Right lobe of liver (tissue), 6 donors: ENCODE results near the gene WDR93. TPM values are rescaled to one million over a fixed set of nuclear protein-coding genes. Genes with fewer than 3 reads are reported as not detected.

ENCODE experiments used
- ATAC-seq, 4 donors: fragments of 200-7000 bp; cut with Tn5 transposase; one replicate each; pipeline ENCODE4 v1.9.1; 2020; ENCODE audit warnings: mild to moderate bottlenecking in 4 of 4, moderate library complexity in 4 of 4
- DNase-seq, 3 donors: peaks; one replicate each; pipeline ENCODE4 v3.0.0-alpha.2; 2020
- H3K27ac ChIP-seq, 3 donors: fragments of 200-600 bp; one replicate each; pipeline ENCODE4 v1.8.0; 2022
- H3K27me3 ChIP-seq, 2 donors: fragments of 200-600 bp; one replicate each; pipeline ENCODE4 v1.8.0; 2022
- H3K36me3 ChIP-seq, 4 donors: fragments of 200-600 bp; sonication (generic) in 1 of 4; one replicate each; pipeline versions ENCODE4 v1.5.1 to v1.8.0; 2017 to 2022; ENCODE audit warnings: control low read depth in 1 of 4
- H3K4me1 ChIP-seq, 4 donors: fragments of 200-600 bp; sonication (generic) in 1 of 4; one replicate each; pipeline versions ENCODE4 v1.5.1 to v1.8.0; 2017 to 2022; ENCODE audit warnings: control low read depth in 1 of 4
- H3K4me3 ChIP-seq, 3 donors: fragments of 200-600 bp; one replicate each; pipeline ENCODE4 v1.8.0; 2022
- H3K9me3 ChIP-seq, 4 donors: fragments of 200-600 bp; sonication (generic) in 1 of 4; one replicate each; pipeline versions ENCODE4 v1.5.1 to v1.8.0; 2017 to 2022; ENCODE audit warnings: control low read depth in 1 of 4
- CTCF ChIP-seq, 4 donors: fragments of 200-600 bp in 3 of 4; fragments of 450-650 bp in 1 of 4; IDR thresholded peaks; one replicate each; pipeline versions ENCODE4 v1.5.1 to v1.8.0; 2016 to 2022; ENCODE audit warnings: antibody characterized with exemption in 4 of 4, mild to moderate bottlenecking in 2 of 4
- POLR2A ChIP-seq: fragments of 450-650 bp; IDR thresholded peaks from one replicate; pipeline ENCODE4 v1.6.1; 2017; ENCODE audit warnings: antibody characterized with exemption, mild to moderate bottlenecking
- WGBS: methylation state at CpG from one replicate; pipeline ENCODE4 v1.1.6; 2018; ENCODE audit warnings: low coverage, low lambda C conversion rate; ENCODE audit not compliant: insufficient coverage; ENCODE audit errors: missing lambda C conversion rate; 5-methylcytosine and 5-hydroxymethylcytosine counted together
- intact Hi-C, 2 donors: fragments of 100-400 bp; cut with DNase I; formaldehyde crosslinking; loops; one replicate each; pipeline versions ENCODE4 v1.11.2 to v1.14.1; 2022
- total RNA-seq, 6 experiments: library from RNA; depleted of rRNA in 2 of 6; stranded (reverse); fragments of >200 nt in 2 of 6; fragmentation: NEBNext Ultra II Directional in 3 of 6; extraction: Animal tissue kit (Norgen Biotek cat#: 25700) in 3 of 6; gene quantifications; one replicate each; pipeline versions ENCODE4 v1.1.0 to v1.2.4, GENCODE V29; 2016 to 2023
- donor health status: DM: no; HTN: yes; CAD: no.
- donor health status: DM: no; HTN: no; CAD: no.
- donor health status: DM: no; HTN: no; CAD: no.
- donor health status: DM: no; HTN: yes; CAD: no.
- donor health status: DM: no; HTN: yes; CAD: no.

WDR93 gene
- total RNA-seq, 6 experiments from 2014 or later: not detected

DNA sequence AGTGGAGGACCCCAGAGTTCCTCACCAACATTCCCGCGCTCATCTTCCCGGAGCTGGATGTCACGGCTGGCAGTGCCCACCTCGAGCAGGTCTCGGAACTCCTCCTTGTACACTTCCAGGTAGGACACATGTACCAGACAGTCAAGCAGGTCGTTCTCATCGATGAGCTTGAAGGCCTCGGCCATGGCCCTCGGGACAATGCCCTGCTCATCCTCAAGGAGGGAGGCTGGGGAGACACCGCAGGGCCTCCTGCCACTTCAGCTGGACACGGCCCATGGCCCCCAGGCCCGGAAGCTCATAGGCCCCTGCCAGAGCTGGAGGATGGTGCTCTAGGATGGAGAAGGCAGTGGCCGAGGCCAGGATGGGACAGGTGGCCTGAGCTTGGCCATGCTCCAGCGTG is 40.9 kb upstream of the WDR93 start:
- ATAC-seq (no peak), DNase-seq (no peak)
- H3K4me3 ChIP-seq: no peak overlapping the region
- WGBS: no CpG with 5 or more reads among the region's 15 CpGs
- H3K9me3 ChIP-seq: no peaks in the 10 kb centered on the region
- intact Hi-C loops: no loop called here
- H3K4me1 ChIP-seq: peaks cover 0 to 3% (median 0%) of the 10 kb centered on the region in 4 donors
- TF ChIP-seq POLR2A (no peak), CTCF (IDR thresholded peaks at IDR 0.05) (no peak)
- H3K27ac ChIP-seq: no peak overlapping the region
- H3K27me3 ChIP-seq: no peaks in the 10 kb centered on the region
- no peaks in the 10 kb centered on the region for H3K36me3 ChIP-seq

DNA sequence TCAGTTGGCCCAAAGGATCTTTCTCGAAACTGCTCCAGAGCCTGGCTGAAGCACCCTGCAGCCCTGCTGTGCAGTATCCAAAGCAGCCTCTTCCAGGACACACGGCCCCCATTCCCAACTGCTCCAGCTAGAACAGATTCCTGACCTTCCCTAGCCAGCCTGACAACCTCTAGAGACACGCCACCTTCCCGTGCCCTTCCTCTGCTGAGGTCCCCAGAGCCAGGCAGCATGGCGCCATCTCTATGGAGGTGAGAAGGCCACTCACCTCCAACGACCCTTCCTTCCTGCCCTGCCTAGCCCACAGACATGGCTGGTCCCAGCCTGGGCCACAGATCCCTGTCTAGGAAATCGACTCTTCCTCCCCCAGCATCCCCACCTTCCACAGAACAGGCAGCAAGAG is 38.5 kb upstream of the WDR93 start:
- Histone ChIP-seq H3K27ac (no peak overlapping the region), H3K36me3 (no peaks in the 10 kb centered on the region), H3K4me1 (peaks cover 0 to 9% (median 0%) of the 10 kb centered on the region in 4 donors), H3K4me3 (no peak overlapping the region), H3K27me3 (no peaks in the 10 kb centered on the region), H3K9me3 (no peaks in the 10 kb centered on the region)
- no peak for ATAC-seq
- no peak for TF ChIP-seq CTCF (IDR thresholded peaks at IDR 0.05)
- no peak for TF ChIP-seq POLR2A
- DNase-seq: no peak
- WGBS: 81% methylated on average over 4 of the region's 7 CpGs
- intact Hi-C loops: no loop called here

- no peaks in the 10 kb centered on the region for H3K27me3 ChIP-seq
- no peaks in the 10 kb centered on the region for H3K36me3 ChIP-seq
- DNase-seq (no peak), ATAC-seq (no peak)
- H3K9me3 ChIP-seq: no peaks in the 10 kb centered on the region
- TF ChIP-seq POLR2A: no peak
- TF ChIP-seq CTCF (IDR thresholded peaks at IDR 0.05): no peak
- no peak overlapping the region for H3K27ac ChIP-seq
- peaks cover 0 to 9% (median 0%) of the 10 kb centered on the region in 4 donors for H3K4me1 ChIP-seq
- 65% methylated on average over 6 of the region's 16 CpGs for WGBS
- intact Hi-C loops: no loop called here
- H3K4me3 ChIP-seq: no peak overlapping the region
These were observed 37.9 kb upstream of the WDR93 start for GRCh38 chr15:89652666-89653065.

GRCh38 chr15:89653578-89653977 is 37.0 kb upstream of the WDR93 start:
- intact Hi-C loops: no loop called here
- H3K27me3 ChIP-seq: no peaks in the 10 kb centered on the region
- H3K4me1 ChIP-seq: peaks cover 0 to 9% (median 0%) of the 10 kb centered on the region in 4 donors
- no peaks in the 10 kb centered on the region for H3K9me3 ChIP-seq
- H3K36me3 ChIP-seq: no peaks in the 10 kb centered on the region
- 100% methylated on average over 2 of the region's 2 CpGs for WGBS
- no peak overlapping the region for H3K4me3 ChIP-seq
- TF ChIP-seq CTCF (IDR thresholded peaks at IDR 0.05): no peak
- DNase-seq (no peak), ATAC-seq (no peak)
- no peak overlapping the region for H3K27ac ChIP-seq

GRCh38 chr15:89654301-89654761 is 36.3 kb upstream of the WDR93 start:
- 50% methylated on average over 6 of the region's 14 CpGs for WGBS
- intact Hi-C loops: no loop called here
- Histone ChIP-seq H3K27me3 (no peaks in the 10 kb centered on the region), H3K9me3 (no peaks in the 10 kb centered on the region), H3K36me3 (no peaks in the 10 kb centered on the region), H3K4me3 (peak overlapping the region; percentile 48 to 53 (median 48)), H3K27ac (no peak overlapping the region), H3K4me1 (peaks cover 0 to 9% (median 0%) of the 10 kb centered on the region in 4 donors)
- ATAC-seq (no peak), DNase-seq (no peak)
- TF ChIP-seq CTCF (IDR thresholded peaks at IDR 0.05): no peak
- no peak for TF ChIP-seq POLR2A
